Measurements from ENCODE around the gene SLA2.
"Not testable (repeated sequence)": the region's sequence is repeated elsewhere in the genome, so short reads cannot be mapped to it uniquely, and the experiment has no call there.

Gene SLA2

DNA sequence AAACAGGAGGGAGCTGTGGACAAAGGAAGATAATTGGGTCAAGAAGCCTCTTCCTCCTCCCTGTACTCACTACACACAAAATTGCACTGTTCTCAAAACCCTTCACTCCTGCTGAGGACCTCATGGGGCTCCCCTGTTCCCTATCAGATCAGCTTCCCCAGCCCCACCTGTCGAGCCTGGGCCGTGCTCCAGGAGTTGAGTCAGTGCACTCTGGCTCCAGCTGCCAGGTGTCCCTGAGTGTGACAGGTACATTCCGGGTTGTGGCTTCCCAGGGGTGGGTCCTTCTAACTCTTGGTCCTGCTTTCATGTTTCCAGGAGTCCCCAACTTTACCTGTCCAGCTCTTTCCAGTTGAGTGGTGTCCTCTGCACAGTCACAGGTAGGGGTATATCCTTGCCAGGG lies 32.0 kb downstream of the SLA2 start:
- TF ChIP-seq POLR2AphosphoS5 (IDR thresholded peaks at IDR 0.05; ENCODE audit: borderline replicate concordance, low read depth, low read length) (no peak), EZH2 (IDR thresholded peaks at IDR 0.05) (no peak), FOXP2 (optimal IDR thresholded peaks at IDR 0.05; ENCODE audit: control extremely low read depth, extremely low read length, insufficient read depth) (no peak)
- no peak for DNase-seq (ENCODE audit: low read depth, low spot score)
- Histone ChIP-seq H3K36me3 (ENCODE audit: insufficient read depth, low read length) (peaks cover 40% of the 10 kb centered on the region), H3K4me3 (no peak overlapping the region), H3K9ac (ENCODE audit: insufficient read length) (no peak overlapping the region), H3K27ac (no peak overlapping the region), H3K9me3 (ENCODE audit: low read depth, low read length) (no peaks in the 10 kb centered on the region)

DNA sequence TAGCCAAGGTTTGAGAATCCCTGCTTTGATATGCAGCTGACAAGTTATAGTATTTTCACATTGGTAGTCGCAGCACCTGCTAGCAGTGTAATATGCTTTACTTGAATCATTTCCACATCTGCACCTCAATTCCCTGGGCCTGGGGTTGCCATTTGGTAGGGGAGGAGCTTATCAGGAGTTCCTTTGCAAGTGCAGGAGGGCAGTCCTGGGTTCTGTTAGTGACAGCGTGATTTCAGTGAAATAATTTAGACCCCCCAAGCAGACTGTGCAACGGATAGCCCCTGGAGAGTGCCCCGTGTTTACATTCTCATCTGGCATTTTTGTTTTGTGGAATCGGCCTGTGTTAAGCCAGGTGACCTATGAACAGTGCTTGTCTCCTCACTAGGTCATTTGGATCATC lies 34.4 kb downstream of the SLA2 start:
- DNase-seq (ENCODE audit: low read depth, low spot score), result no peak
- Histone ChIP-seq H3K9me3 (ENCODE audit: low read depth, low read length) (no peaks in the 10 kb centered on the region), H3K36me3 (ENCODE audit: insufficient read depth, low read length) (peaks cover 57% of the 10 kb centered on the region), H3K27ac (no peak overlapping the region), H3K9ac (ENCODE audit: insufficient read length) (no peak overlapping the region), H3K4me3 (no peak overlapping the region)
- TF ChIP-seq POLR2AphosphoS5 (IDR thresholded peaks at IDR 0.05; ENCODE audit: borderline replicate concordance, low read depth, low read length) (no peak), FOXP2 (optimal IDR thresholded peaks at IDR 0.05; ENCODE audit: control extremely low read depth, extremely low read length, insufficient read depth) (no peak), EZH2 (IDR thresholded peaks at IDR 0.05) (no peak)

DNA sequence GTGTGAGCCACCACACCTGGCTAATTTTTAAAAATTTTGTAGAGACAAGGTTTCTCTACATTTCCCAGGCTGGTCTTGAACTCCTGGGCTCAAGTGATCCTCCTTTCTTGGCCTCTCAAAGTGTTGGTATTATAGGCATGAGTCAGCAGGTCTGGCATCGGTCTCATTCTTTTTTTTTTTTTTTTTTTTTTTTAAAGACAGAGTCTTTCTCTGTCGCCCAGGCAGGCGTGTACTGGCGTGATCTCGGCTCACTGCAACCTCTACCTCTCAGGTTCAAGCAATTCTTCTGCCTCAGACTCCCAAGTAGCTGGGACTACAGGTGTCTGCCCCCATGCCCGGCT lies 37.6 kb downstream of the SLA2 start:
- not testable (repeated sequence) for H3K27ac ChIP-seq; H3K4me3 ChIP-seq; DNase-seq (ENCODE audit: low read depth, low spot score); H3K9ac ChIP-seq (ENCODE audit: insufficient read length); H3K9me3 ChIP-seq (ENCODE audit: low read depth, low read length)
- peaks cover 55% of the 10 kb centered on the region for H3K36me3 ChIP-seq (ENCODE audit: insufficient read depth, low read length)

DNA sequence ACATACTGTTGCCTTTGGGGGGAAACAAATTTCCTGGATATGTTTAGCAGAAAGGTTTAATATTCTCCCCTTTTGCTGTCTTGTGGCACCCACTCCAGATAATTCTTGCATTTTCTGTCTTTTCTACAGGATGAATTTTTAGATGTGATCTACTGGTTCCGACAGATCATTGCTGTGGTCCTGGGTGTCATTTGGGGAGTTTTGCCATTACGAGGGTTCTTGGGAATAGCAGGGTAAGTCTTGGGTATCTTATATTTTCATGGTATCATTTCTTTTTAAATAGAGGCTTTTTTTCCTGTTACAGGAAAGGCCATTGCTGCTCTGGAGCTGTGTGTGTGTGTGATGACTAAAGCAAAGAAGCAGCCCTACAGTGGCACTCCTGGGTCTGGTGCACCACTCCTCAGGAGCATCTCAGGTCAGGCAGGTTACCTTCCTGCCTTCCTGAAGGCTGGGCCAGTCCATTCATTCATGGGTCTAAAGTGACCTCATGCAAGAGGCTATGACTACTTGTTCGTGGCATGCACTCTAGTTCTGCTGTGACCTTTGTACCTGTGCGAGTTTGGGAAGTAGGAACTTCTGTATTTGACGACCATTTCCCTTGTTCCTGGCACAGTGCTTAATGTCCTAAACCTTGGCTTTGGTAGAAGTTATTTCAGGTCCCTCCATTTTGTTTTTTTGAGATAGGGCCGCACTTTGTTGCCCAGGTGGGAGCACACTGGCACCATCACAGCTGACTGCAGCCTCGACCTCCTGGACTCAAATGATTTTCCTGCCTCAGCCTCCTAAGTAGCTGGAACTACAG lies 38.2 kb downstream of the SLA2 start:
- DNase-seq (ENCODE audit: low read depth, low spot score), result no peak
- H3K9ac ChIP-seq (ENCODE audit: insufficient read length), result peak overlapping the region; percentile 97

DNA sequence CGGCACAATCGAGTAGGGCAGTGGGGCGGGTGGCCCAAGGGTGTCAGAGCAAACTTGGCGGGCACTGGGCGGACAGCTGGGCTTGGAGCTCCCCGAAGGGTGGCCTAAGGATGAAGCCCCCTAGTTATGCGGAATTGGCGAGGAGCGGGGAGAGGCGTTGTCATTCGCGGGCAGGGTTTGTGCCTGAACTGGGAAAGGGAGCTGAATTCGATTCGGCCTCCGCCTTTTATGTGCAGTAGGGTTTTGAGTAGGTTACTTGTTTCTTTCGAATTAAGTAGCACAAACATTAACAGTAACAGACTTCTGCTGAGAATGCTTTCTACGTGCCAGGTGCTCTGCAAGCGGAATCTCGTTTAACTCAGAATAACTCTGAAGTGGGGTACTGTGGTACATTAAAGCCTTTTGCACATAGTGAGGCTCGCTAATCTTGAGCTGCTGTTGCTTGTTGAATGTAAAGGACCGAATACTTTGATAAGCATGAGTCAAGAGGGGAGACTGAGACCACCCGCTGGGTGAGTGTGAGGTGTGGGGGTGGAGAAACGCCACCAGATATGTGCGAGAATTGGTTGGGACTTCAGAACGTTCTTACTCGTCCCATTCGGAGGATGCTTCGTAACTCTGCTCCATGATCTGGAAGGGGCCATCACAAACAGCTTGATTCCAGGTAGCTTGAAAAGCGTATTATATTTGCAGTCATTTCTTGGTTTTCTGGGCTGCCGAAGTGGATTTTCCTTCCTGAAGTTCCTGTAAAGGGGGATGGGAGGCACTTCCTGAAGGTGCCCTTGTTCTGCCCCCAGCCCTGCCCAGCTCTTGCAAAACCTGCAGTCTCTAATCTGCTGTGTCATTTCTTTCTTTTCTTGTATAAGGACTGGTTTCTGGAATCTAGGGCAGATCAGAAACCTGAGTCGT lies 39.6 kb downstream of the SLA2 start:
- H3K36me3 ChIP-seq (ENCODE audit: insufficient read depth, low read length), result peaks cover 39% of the 10 kb centered on the region
- H3K27ac ChIP-seq, result peak overlapping the region; percentile 76; the same call in 1 of the 2 replicates
- TF ChIP-seq FOXP2 (optimal IDR thresholded peaks at IDR 0.05; ENCODE audit: control extremely low read depth, extremely low read length, insufficient read depth) (no peak), EZH2 (IDR thresholded peaks at IDR 0.05) (no peak), POLR2AphosphoS5 (IDR thresholded peaks at IDR 0.05; ENCODE audit: borderline replicate concordance, low read depth, low read length) (no peak)
- no peaks in the 10 kb centered on the region for H3K9me3 ChIP-seq (ENCODE audit: low read depth, low read length)
- no peak for DNase-seq (ENCODE audit: low read depth, low spot score)
- H3K4me3 ChIP-seq, result peak overlapping the region; percentile 99
- peak overlapping the region; percentile 97 for H3K9ac ChIP-seq (ENCODE audit: insufficient read length)

More for the DNA sequence above, 38.2 kb downstream of the SLA2 start:
- H3K27ac ChIP-seq, result no peak overlapping the region
- H3K9me3 ChIP-seq (ENCODE audit: low read depth, low read length), result no peaks in the 10 kb centered on the region
- TF ChIP-seq EZH2 (IDR thresholded peaks at IDR 0.05) (no peak), POLR2AphosphoS5 (IDR thresholded peaks at IDR 0.05; ENCODE audit: borderline replicate concordance, low read depth, low read length) (no peak), FOXP2 (optimal IDR thresholded peaks at IDR 0.05; ENCODE audit: control extremely low read depth, extremely low read length, insufficient read depth) (no peak)
- peaks cover 51% of the 10 kb centered on the region for H3K36me3 ChIP-seq (ENCODE audit: insufficient read depth, low read length)
- H3K4me3 ChIP-seq, result peak overlapping the region; percentile 99; the same call in 1 of the 2 replicates

DNA sequence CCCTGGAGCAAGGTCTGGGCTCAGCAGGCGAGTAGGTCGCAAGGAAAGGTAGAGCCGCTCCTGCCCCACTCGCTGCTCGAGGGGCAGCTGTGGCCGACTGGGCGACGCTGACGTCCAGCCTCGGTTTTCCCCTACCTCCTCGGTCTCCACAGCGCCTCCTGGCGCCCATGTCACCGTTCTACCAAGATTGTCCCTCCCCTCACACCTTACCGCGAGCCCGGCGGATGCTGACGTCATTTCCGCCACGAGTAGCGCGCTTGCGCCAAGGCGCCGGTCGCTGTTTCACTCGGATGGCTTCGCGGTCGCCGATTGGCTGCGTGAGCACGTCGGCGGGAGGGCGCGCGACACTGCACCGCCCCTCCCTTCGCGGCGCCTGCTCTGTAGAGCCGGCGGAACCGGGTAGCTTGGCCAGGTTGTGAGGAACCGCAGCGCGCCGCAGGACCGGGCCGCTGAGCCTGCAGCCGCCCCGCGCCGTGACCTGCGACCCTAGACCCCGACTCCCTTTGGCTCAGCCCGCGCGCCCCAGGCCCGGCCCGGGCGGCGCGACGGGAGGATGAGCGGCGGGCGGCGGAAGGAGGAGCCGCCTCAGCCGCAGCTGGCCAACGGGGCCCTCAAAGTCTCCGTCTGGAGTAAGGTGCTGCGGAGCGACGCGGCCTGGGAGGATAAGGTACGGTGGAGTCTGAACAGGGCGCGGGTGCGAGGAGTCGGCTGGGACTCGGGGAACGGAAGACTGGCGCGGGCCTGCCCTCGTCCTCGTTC lies 40.4 kb downstream of the SLA2 start, which contains the start of gene RAB5IF:
Gene RAB5IF (plus strand): TSS at position 381 of the 759 bp plus-strand sequence. CDS start 173 bp downstream, at position 554.
- Histone ChIP-seq H3K9me3 (ENCODE audit: low read depth, low read length) (no peaks in the 10 kb centered on the region), H3K36me3 (ENCODE audit: insufficient read depth, low read length) (peaks cover 30% of the 10 kb centered on the region), H3K27ac (peak within 1 kb of the TSS; percentile 76; the same call in 1 of the 2 replicates), H3K9ac (ENCODE audit: insufficient read length) (peak within 1 kb of the TSS; percentile 97), H3K4me3 (peak within 1 kb of the TSS; percentile 99)
- TF ChIP-seq POLR2AphosphoS5 (IDR thresholded peaks at IDR 0.05; ENCODE audit: borderline replicate concordance, low read depth, low read length), result peak; percentile 83
- TF ChIP-seq FOXP2 (optimal IDR thresholded peaks at IDR 0.05; ENCODE audit: control extremely low read depth, extremely low read length, insufficient read depth), result no peak
- TF ChIP-seq EZH2 (IDR thresholded peaks at IDR 0.05), result no peak
- DNase-seq (ENCODE audit: low read depth, low spot score), result peak; percentile 91

DNA sequence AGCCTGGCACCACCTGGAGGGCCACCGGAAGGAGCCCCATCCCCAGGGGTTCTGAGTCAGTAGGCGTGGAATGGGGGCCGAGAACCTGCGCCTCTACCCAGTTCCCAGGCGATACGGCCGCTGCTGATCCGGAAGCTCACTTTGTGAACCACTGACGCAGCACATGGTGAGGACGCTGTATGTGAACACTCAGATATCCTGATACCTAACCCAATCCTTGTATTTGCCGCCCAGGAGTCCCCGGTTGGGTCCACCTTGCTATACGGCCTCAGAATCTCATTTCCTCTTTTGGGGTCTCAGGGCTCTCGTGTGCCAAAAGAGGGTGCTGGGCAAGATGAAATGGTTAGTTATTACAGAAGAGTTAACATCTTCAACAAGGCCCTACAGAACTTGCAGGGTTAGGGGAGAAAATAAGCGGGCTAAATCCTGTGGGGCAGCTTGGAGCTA lies 41.0 kb downstream of the SLA2 start:
- H3K9me3 ChIP-seq (ENCODE audit: low read depth, low read length), result no peaks in the 10 kb centered on the region
- H3K36me3 ChIP-seq (ENCODE audit: insufficient read depth, low read length), result peaks cover 25% of the 10 kb centered on the region
- DNase-seq (ENCODE audit: low read depth, low spot score), result no peak
- H3K9ac ChIP-seq (ENCODE audit: insufficient read length), result peak overlapping the region; percentile 58
- peak overlapping the region; percentile 99 for H3K4me3 ChIP-seq
- no peak for TF ChIP-seq EZH2 (IDR thresholded peaks at IDR 0.05)
- no peak for TF ChIP-seq FOXP2 (optimal IDR thresholded peaks at IDR 0.05; ENCODE audit: control extremely low read depth, extremely low read length, insufficient read depth)
- 0 out of 2 replicates have a peak overlapping the region, but pooled peaks have one; percentile 15 for H3K27ac ChIP-seq

DNA sequence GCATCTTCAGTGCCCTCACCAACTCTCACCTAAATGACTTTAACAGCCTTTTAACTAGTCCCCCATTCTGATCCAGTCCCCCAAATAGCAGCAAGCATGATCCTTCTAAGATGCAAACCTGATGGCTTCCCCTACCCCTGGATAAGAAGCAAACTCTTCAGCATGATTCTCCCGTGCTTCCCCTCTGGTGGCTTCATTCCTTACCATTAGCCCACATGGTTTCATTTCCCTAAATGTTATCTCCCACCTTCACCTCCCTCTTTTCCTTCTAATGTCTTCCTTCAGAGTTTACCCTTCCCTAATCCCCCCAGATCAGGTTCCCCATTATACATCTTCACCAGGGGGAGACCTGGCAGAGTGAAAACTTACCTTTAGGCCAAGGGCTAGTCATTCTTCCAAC lies 44.5 kb downstream of the SLA2 start:
- Histone ChIP-seq H3K27ac (no peak overlapping the region), H3K4me3 (no peak overlapping the region), H3K36me3 (ENCODE audit: insufficient read depth, low read length) (no peaks in the 10 kb centered on the region), H3K9me3 (ENCODE audit: low read depth, low read length) (no peaks in the 10 kb centered on the region), H3K9ac (ENCODE audit: insufficient read length) (peak overlapping the region; percentile 29)
- no peak for DNase-seq (ENCODE audit: low read depth, low spot score)
- TF ChIP-seq EZH2 (IDR thresholded peaks at IDR 0.05), result no peak
- TF ChIP-seq FOXP2 (optimal IDR thresholded peaks at IDR 0.05; ENCODE audit: control extremely low read depth, extremely low read length, insufficient read depth), result no peak
- no peak for TF ChIP-seq POLR2AphosphoS5 (IDR thresholded peaks at IDR 0.05; ENCODE audit: borderline replicate concordance, low read depth, low read length)
